Keratinocyte (primary cell): ENCODE data around the gene GCKR.

Source experiments
- CTCF ChIP-seq, 3 experiments: IDR thresholded peaks in 1 of 3; conservative IDR thresholded peaks in 1 of 3; optimal IDR thresholded peaks in 1 of 3; 2 replicates in 2 of 3; 3 replicates in 1 of 3; pipeline versions ENCODE3 to v1.5.1; 2011; ENCODE audit warnings: low read length in 3 of 3, mild to moderate bottlenecking in 3 of 3, moderate library complexity in 2 of 3, control low read depth in 1 of 3, inconsistent platforms in 1 of 3; ENCODE audit not compliant: insufficient read depth in 2 of 3; ENCODE audit errors: extremely low read depth in 1 of 3
- EZH2 ChIP-seq: IDR thresholded peaks from one replicate; pipeline ENCODE4 v1.6.1; 2012; ENCODE audit warnings: inconsistent platforms, mild to moderate bottlenecking, low read length, moderate library complexity

- TF ChIP-seq CTCF (optimal IDR thresholded peaks at IDR 0.05 in 1 of 3, IDR thresholded peaks at IDR 0.05 in 1 of 3, conservative IDR thresholded peaks at IDR 0.05 in 1 of 3; ENCODE audit: extremely low read depth in 1 of 3, insufficient read depth in 2 of 3, low read length in 3 of 3), result no peak
- TF ChIP-seq EZH2, result no peak
Measured at GRCh38 chr2:27448381-27448780, 48.3 kb upstream of the GCKR start.
